ENCODE measurements around the gene ZSWIM6.
"Not testable (repeated sequence)": the region's sequence is repeated elsewhere in the genome, so short reads cannot be mapped to it uniquely, and the experiment has no call there.

The ZSWIM6 gene

DNA sequence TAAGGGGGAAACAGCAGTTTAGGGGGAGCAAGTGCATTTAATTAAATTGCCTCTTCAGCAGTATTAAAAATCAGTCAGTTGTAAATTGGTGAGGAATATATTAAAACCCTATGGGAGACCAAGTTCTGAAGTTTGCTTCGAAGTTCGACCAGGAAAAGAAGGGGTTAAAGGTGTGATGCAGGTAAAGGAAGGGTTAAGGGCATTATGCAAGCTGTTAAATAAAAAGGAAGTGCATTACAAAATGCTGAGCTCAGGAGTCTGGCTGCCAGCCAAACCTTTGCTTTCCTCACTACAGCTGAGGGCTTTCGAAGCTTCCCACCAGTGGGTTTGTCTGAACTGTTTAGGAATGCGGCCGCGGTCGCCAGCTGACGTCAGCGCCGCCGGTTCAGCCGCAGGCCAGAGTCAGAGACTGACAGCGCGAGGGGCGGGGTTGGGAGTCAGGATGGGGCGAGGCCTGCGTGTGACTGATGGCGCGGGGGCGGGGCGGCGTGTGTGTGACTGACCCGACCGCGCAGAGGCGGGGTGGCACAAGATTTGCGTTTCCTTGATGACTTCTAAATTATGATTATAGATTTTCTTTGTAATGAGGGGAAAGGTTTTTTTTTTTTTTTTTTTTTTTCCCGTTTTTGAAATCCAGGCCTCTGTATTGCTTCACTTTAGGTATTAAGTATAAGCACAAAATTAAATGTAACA lies 76.6 kb downstream of the ZSWIM6 start:
- no peak overlapping the region for H3K4me3 ChIP-seq (ENCODE audit: low read depth, low read length)
- ChIA-PET POLR2A (interaction anchor here (0.6 to 1.1 kb wide), 3 partner anchors 72 to 78 kb away, joined by 3 to 7 read pairs (median 5); partner anchors contain the start of gene ZSWIM6), CTCF (no interaction called here)
- DNase-seq (ENCODE audit: low read depth, low spot score) = peak; percentile 97
- TF ChIP-seq, protein P1, sequence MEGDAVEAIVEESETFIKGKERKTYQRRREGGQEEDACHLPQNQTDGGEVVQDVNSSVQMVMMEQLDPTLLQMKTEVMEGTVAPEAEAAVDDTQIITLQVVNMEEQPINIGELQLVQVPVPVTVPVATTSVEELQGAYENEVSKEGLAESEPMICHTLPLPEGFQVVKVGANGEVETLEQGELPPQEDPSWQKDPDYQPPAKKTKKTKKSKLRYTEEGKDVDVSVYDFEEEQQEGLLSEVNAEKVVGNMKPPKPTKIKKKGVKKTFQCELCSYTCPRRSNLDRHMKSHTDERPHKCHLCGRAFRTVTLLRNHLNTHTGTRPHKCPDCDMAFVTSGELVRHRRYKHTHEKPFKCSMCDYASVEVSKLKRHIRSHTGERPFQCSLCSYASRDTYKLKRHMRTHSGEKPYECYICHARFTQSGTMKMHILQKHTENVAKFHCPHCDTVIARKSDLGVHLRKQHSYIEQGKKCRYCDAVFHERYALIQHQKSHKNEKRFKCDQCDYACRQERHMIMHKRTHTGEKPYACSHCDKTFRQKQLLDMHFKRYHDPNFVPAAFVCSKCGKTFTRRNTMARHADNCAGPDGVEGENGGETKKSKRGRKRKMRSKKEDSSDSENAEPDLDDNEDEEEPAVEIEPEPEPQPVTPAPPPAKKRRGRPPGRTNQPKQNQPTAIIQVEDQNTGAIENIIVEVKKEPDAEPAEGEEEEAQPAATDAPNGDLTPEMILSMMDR (IDR thresholded peaks at IDR 0.05; ENCODE audit: insufficient read depth, low read length, missing control alignments) = no peak

DNA sequence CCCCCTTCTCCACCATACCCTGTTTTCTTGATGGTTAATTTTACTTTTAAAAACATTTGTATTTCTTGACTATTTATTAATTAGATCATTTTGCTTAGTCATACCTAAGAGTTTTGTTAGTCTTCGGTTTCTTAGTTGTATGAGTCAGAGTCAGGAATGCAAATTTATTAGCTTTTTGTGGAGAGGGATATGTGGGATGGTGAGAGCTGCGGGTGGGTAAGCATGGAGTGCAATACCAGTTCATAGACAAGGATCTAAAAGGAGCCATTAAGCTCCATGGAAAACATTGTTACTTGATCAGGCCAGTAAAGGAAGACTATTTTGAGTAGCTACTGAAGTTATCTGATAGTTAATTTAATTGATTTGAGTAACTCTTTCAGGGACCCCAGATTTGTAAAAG lies 77.5 kb downstream of the ZSWIM6 start:
- peak; percentile 95 for DNase-seq (ENCODE audit: low read depth, low spot score)
- ChIA-PET POLR2A (interaction anchor here (0.8 kb wide), 1 partner anchor 78 kb away, joined by 3 read pairs; no protein-coding TSS in a partner anchor), CTCF (no interaction called here)
- TF ChIP-seq, protein P1 (IDR thresholded peaks at IDR 0.05; ENCODE audit: insufficient read depth, low read length, missing control alignments) = no peak
- no peak overlapping the region for H3K4me3 ChIP-seq (ENCODE audit: low read depth, low read length)

DNA sequence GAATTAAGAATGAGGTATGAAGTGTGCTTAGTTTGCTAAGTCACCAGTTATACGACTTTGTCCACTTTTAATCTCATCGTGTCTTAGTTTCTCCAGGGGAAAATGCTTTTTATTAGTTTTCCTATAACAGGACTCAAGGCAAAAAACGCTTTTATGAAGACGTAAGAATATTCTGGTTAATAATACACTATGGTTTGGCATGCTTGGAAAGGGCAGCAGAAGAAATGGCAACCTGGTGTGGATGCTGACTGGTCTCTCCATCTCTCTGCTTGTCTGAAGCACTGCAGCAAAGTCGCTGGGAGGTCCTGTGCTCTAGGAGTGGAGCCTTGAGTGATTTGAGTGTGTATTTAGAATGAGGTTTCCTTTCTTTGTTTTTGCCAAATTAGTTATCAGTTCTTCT lies 78.8 kb downstream of the ZSWIM6 start:
- TF ChIP-seq, protein P1 (IDR thresholded peaks at IDR 0.05; ENCODE audit: insufficient read depth, low read length, missing control alignments) = no peak
- no peak for DNase-seq (ENCODE audit: low read depth, low spot score)
- POLR2A ChIA-PET = no interaction called here
- CTCF ChIA-PET = no interaction called here
- H3K4me3 ChIP-seq (ENCODE audit: low read depth, low read length) = no peak overlapping the region

DNA sequence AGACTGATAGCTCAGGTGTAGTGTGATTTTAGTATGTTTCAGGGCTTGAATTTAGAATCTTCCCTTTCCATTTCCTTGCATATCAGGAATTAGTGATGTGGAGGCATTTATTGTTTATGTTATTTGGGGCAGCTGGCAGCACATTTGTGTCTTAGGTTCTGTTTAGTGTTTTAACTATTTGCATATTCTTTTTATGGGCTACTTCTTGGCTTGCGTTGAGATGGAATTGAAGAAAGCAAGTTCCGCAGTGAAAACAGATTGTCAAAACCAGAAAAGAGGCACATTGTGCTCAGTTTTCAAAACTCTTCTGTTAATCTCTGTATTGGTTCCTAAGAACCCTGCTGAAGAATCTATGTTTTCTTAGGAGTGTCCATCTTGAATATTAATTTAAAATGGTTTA lies 80.3 kb downstream of the ZSWIM6 start:
- TF ChIP-seq, protein P1 (IDR thresholded peaks at IDR 0.05; ENCODE audit: insufficient read depth, low read length, missing control alignments) = no peak
- no peak for DNase-seq (ENCODE audit: low read depth, low spot score)
- no peak overlapping the region for H3K4me3 ChIP-seq (ENCODE audit: low read depth, low read length)
- ChIA-PET POLR2A (no interaction called here), CTCF (no interaction called here)

DNA sequence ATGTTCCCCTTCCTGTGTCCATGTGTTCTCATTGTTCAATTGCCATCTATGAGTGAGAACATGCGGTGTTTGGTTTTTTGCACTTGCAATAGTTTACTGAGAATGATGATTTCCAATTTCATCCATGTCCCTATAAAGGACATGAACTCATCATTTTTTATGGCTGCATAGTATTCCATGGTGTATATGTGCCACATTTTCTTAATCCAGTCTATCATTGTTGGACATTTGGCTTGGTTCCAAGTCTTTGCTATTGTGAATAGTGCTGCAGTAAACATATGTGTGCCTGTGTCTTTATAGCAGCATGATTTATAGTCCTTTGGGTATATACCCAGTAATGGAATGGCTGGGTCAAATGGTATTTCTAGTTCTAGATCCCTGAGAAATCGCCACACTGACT lies 81.1 kb downstream of the ZSWIM6 start:
- CTCF ChIA-PET; POLR2A ChIA-PET; DNase-seq (ENCODE audit: low read depth, low spot score); H3K4me3 ChIP-seq (ENCODE audit: low read depth, low read length): not testable (repeated sequence)

DNA sequence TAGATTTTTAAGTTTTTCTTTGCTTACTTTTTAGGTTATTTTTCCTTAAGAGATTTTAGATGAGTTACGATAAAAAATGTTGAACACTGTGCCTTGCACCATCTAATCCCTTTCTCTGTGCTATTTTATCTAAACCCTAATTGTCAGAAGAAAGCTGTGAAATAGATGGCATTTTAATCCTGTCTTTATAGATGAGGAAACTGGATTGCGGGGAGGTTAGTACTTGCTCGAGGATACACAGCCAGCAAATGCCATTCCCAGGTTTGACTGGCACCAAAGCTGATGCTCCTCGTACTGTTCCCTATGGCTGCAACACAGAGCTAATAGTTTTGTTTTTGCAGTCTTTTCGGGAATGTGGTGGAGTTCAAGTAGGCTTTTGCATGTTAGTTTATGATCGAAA lies 82.7 kb downstream of the ZSWIM6 start:
- CTCF ChIA-PET = no interaction called here
- TF ChIP-seq, protein P1 (IDR thresholded peaks at IDR 0.05; ENCODE audit: insufficient read depth, low read length, missing control alignments) = no peak
- DNase-seq (ENCODE audit: low read depth, low spot score) = no peak

DNA sequence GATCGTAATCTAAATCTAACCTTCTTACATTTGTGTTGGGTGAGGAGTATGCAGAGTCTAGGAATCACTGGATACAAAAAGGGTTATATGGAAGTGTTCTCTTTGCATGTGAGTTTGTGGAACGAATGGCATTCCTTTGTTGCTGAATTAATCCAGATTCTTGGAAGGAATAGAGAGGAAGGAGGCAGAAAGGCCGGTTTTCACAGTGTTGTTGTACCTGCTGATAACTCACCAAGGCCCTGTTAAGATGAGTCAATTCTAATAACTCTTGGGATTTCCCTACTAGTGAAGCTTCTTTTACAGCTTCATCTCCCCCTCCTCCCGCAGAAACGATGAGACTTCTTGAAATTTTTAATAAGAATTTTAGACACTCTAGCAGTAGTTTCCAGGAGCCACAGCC lies 84.0 kb downstream of the ZSWIM6 start:
- CTCF ChIA-PET = interaction anchor here (1.1 kb wide), 1 partner anchor 8 kb away, joined by 3 read pairs; no protein-coding TSS in a partner anchor
- no peak for DNase-seq (ENCODE audit: low read depth, low spot score)
- TF ChIP-seq, protein P1 (IDR thresholded peaks at IDR 0.05; ENCODE audit: insufficient read depth, low read length, missing control alignments) = no peak
- H3K4me3 ChIP-seq (ENCODE audit: low read depth, low read length) = no peak overlapping the region
- POLR2A ChIA-PET = no interaction called here

More for the DNA sequence above, 82.7 kb downstream of the ZSWIM6 start:
- no peak overlapping the region for H3K4me3 ChIP-seq (ENCODE audit: low read depth, low read length)
- POLR2A ChIA-PET = no interaction called here

All from AG04449 (cell line).